Testis (tissue), 2 donors: Measurements from ENCODE around the gene MAP4K1.

Experiments
- CTCF ChIP-seq, 3 experiments: fragments of 450-650 bp in 2 of 3; fragments of 200-600 bp in 1 of 3; sonication (generic) in 1 of 3; IDR thresholded peaks; one replicate each; pipeline ENCODE4 v1.5.1; 2016 to 2019; ENCODE audit warnings: antibody characterized with exemption in 3 of 3, mild to moderate bottlenecking in 2 of 3, moderate library complexity in 1 of 3
- POLR2A ChIP-seq: fragments of 450-650 bp; IDR thresholded peaks from one replicate; pipeline ENCODE4 v1.6.1; 2017; ENCODE audit warnings: antibody characterized with exemption, mild to moderate bottlenecking, moderate library complexity

- no peak for TF ChIP-seq CTCF (IDR thresholded peaks at IDR 0.05)
- no peak for TF ChIP-seq POLR2A
These were observed 43.4 kb upstream of the MAP4K1 start for GRCh38 chr19:38661136-38661535.
